Measurements from ENCODE around the gene ESPNL.

ESPNL gene

GRCh38 chr2:238117199-238118154 lies 17.3 kb downstream of the ESPNL start:
- no peak for DNase-seq

GRCh38 chr2:238119756-238120462 lies 19.8 kb downstream of the ESPNL start:
- no peak for DNase-seq

GRCh38 chr2:238120463-238121298 lies 20.5 kb downstream of the ESPNL start:
- DNase-seq, result no peak

GRCh38 chr2:238121511-238122286 lies 21.6 kb downstream of the ESPNL start:
- DNase-seq, result no peak

GRCh38 chr2:238122287-238123217 lies 22.4 kb downstream of the ESPNL start:
- no peak for DNase-seq

- no peak for DNase-seq
Measured at GRCh38 chr2:238123218-238123971, 23.3 kb downstream of the ESPNL start.

GRCh38 chr2:238123991-238124470 lies 23.9 kb downstream of the ESPNL start:
- DNase-seq, result no peak

GRCh38 chr2:238124488-238125126 lies 24.5 kb downstream of the ESPNL start:
- DNase-seq, result no peak

GRCh38 chr2:238125127-238125885 lies 25.2 kb downstream of the ESPNL start:
- no peak for DNase-seq

GRCh38 chr2:238126338-238126737 lies 26.2 kb downstream of the ESPNL start:
- no peak for DNase-seq

- DNase-seq, result no peak
Measured at GRCh38 chr2:238126775-238127164, 26.6 kb downstream of the ESPNL start.

- DNase-seq, result no peak
Measured at GRCh38 chr2:238127165-238128060, 27.3 kb downstream of the ESPNL start.

- no peak for DNase-seq
Measured at GRCh38 chr2:238128061-238128440, 27.9 kb downstream of the ESPNL start.

- no peak for DNase-seq
Measured at GRCh38 chr2:238128534-238129001, 28.4 kb downstream of the ESPNL start.

GRCh38 chr2:238129166-238130010 lies 29.2 kb downstream of the ESPNL start:
- no peak for DNase-seq

GRCh38 chr2:238130111-238130695 lies 30.1 kb downstream of the ESPNL start:
- no peak for DNase-seq

Data from activated CD8-positive, alpha-beta memory T cell treated with anti-CD3 and anti-CD28 coated beads for 24 hours (primary cell).